Caki2 (cell line): ENCODE results near the gene AKAP14. TPM values are rescaled to one million over a fixed set of nuclear protein-coding genes. Genes with fewer than 3 reads are reported as not detected.

Experiments used
- total RNA-seq: library from RNA; depleted of rRNA; stranded (reverse); fragments of >200 nt; shearing (Covaris generic); gene quantifications from 2 replicates; pipeline ENCODE4 v1.2.3, GENCODE V29; 2014; ENCODE audit warnings: low replicate concordance; rRNA removed

AKAP14 gene
- total RNA-seq, 1 experiment from 2014 or later: 0.14 TPM

Other genes starting within 250 kb of the AKAP14 start
- 5.3 and 11.7 TPM in 2 replicates for gene SEPTIN6, start 202.7 kb upstream of the AKAP14 start, total RNA-seq
- 1.5 TPM in 1 of 2 replicates, not detected in the other for gene SOWAHD, start 137.3 kb upstream of the AKAP14 start, total RNA-seq
- 2,019 and 2,237 TPM in 2 replicates for gene RPL39, start 104.3 kb upstream of the AKAP14 start, total RNA-seq
- 0.75 and 1.2 TPM in 2 replicates for gene UPF3B, start 42.9 kb upstream of the AKAP14 start, total RNA-seq
- gene RNF113A, start 24.2 kb upstream of the AKAP14 start, total RNA-seq: 12.7 and 15.8 TPM in 2 replicates
- 81.0 and 133 TPM in 2 replicates for gene NDUFA1, start 24.1 kb upstream of the AKAP14 start, total RNA-seq
- 5.7 and 6.5 TPM in 2 replicates for gene NKAP, start 47.9 kb downstream of the AKAP14 start, total RNA-seq
- gene RHOXF2B, start 181.8 kb downstream of the AKAP14 start, total RNA-seq: not detected in 2 replicates
- not detected in 2 replicates for gene RHOXF1, start 220.0 kb downstream of the AKAP14 start, total RNA-seq